ENCODE results near the gene XPOT.

- TF ChIP-seq CTCF (IDR thresholded peaks at IDR 0.05): no peak
- no peak for TF ChIP-seq POLR2A (IDR thresholded peaks at IDR 0.05)
Measured at GRCh38 chr12:64450057-64450640, 46.0 kb downstream of the XPOT start.

Data from thyroid gland (tissue), 4 donors.